ENCODE results near the gene KIF16B.

DNA sequence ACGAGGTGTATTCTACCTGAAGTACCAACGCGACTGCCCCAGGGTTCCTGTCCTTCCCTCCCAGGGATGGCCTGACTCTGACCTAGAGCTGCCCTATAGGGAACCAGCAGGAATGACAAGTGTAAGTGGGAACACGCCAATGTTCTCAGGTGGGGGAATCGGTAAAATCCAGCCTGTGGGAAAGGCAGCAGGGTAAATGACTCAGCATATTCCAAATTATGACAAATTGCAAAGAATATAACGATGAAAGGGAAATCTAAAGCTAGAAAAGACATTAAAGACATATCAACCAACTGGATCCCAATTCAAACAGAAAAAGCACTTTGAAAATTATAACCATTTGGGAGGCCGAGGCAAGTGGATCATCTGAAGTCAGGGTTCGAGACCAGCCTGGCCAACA lies 41.8 kb downstream of the KIF16B start:
- TF ChIP-seq, protein P1, sequence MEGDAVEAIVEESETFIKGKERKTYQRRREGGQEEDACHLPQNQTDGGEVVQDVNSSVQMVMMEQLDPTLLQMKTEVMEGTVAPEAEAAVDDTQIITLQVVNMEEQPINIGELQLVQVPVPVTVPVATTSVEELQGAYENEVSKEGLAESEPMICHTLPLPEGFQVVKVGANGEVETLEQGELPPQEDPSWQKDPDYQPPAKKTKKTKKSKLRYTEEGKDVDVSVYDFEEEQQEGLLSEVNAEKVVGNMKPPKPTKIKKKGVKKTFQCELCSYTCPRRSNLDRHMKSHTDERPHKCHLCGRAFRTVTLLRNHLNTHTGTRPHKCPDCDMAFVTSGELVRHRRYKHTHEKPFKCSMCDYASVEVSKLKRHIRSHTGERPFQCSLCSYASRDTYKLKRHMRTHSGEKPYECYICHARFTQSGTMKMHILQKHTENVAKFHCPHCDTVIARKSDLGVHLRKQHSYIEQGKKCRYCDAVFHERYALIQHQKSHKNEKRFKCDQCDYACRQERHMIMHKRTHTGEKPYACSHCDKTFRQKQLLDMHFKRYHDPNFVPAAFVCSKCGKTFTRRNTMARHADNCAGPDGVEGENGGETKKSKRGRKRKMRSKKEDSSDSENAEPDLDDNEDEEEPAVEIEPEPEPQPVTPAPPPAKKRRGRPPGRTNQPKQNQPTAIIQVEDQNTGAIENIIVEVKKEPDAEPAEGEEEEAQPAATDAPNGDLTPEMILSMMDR (IDR thresholded peaks at IDR 0.05): no peak
- TF ChIP-seq POLR2A (IDR thresholded peaks at IDR 0.05): no peak
